Kidney epithelial cell (primary cell): ENCODE data around the gene APOC1. TPM values are rescaled to one million over a fixed set of nuclear protein-coding genes. Genes with fewer than 3 reads are reported as not detected.

Experiments used
- DNase-seq: peaks from one replicate; pipeline ENCODE4 v3.0.0-alpha.2; 2010; ENCODE audit warnings: low read depth
- H3K27me3 ChIP-seq: 2 replicates; pipeline ENCODE4 v1.6.0; 2011; ENCODE audit warnings: low read length; ENCODE audit not compliant: control insufficient read depth, insufficient read depth
- H3K36me3 ChIP-seq: 2 replicates; pipeline ENCODE4 v1.5.1; 2011; ENCODE audit warnings: low read length; ENCODE audit not compliant: control insufficient read depth, insufficient read depth
- H3K4me3 ChIP-seq: 2 replicates; pipeline ENCODE4 v1.5.1; 2011; ENCODE audit warnings: low read depth, mild to moderate bottlenecking, control low read depth, low read length
- total RNA-seq: library from RNA; depleted of rRNA; stranded (reverse); fragments of >200 nt; gene quantifications from 2 replicates; pipeline ENCODE4 v1.2.3, GENCODE V29; 2015
- TF ChIP-seq, protein P1 (sequence below): IDR thresholded peaks from 2 replicates; pipeline ENCODE4 v1.5.1; 2011; ENCODE audit warnings: mild to moderate bottlenecking, moderate library complexity, low read length, control low read depth, inconsistent platforms; ENCODE audit not compliant: insufficient read depth, poor library complexity, severe bottlenecking

The APOC1 gene
- total RNA-seq, 1 donor from 2014 or later, result 3.5 TPM

DNA sequence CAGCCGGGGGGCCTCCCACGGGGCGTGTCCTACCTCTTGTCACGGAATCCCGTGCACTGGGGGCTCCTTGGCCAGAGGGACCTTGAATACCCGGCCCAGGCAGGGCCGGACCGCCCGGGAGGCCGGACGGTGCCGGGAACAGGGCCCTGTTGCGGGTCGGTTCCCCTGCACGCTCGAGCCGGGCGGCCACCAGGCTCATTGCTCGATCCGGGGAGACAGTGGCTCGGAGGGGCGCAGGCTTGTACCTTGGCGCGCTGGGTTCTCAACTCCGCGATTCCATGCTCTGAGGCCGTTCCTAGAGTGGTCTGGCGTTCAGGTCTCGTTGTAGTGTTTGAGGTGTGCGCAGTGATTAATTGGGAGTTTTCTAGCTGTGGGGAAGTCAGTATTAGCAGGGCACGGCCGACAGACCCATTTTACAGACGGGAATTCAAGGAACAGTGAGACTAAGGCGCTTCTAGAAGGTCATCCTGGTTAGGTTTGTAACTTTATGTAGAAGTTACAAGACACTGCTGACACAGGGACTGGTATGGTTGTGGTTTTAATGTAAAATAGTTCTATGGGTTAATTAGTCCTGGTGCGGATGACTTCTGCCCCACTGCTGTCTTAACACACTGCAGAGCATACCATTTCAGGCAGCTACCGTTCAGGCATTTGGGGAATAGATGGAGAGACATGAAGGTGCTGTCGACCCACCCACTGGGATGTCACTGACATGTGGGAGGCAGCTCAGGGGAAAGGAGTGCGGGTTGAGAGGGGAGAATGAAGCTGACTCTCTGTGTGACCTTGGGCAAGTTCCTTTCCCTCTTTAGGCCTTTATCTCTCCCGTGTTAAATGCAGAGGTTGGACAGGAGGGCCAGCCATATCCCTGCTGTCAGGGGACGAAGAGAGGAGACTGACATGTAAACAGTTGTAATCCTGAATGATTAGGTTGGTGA is 41.4 kb downstream of the APOC1 start:
- no peak for DNase-seq

DNA sequence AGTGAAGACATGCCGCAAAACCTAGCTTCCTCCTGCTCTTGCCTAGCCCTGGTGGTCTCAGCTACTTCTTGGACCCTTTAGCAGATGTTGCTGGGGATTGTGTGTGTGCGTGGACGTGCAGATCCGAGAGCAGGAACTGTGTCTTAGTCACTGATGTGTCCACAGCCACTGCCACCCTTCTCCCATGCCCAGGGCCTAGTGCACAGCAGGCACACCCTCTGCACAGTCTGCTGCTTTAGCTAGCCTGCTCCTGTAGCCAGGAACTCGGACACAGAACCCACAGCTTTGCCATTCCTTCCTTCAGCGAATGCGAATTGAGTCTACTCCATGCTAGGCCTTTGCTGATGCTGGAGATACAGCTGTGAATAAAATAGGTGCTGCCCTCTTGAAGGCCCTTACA is 43.1 kb downstream of the APOC1 start:
- H3K27me3 ChIP-seq, result no peaks in the 10 kb centered on the region
- no peak for DNase-seq
- TF ChIP-seq, protein P1, sequence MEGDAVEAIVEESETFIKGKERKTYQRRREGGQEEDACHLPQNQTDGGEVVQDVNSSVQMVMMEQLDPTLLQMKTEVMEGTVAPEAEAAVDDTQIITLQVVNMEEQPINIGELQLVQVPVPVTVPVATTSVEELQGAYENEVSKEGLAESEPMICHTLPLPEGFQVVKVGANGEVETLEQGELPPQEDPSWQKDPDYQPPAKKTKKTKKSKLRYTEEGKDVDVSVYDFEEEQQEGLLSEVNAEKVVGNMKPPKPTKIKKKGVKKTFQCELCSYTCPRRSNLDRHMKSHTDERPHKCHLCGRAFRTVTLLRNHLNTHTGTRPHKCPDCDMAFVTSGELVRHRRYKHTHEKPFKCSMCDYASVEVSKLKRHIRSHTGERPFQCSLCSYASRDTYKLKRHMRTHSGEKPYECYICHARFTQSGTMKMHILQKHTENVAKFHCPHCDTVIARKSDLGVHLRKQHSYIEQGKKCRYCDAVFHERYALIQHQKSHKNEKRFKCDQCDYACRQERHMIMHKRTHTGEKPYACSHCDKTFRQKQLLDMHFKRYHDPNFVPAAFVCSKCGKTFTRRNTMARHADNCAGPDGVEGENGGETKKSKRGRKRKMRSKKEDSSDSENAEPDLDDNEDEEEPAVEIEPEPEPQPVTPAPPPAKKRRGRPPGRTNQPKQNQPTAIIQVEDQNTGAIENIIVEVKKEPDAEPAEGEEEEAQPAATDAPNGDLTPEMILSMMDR, result no peak
- no peak overlapping the region for H3K4me3 ChIP-seq
- no peaks in the 10 kb centered on the region for H3K36me3 ChIP-seq

More for the DNA sequence above, 41.4 kb downstream of the APOC1 start:
- H3K27me3 ChIP-seq, result no peaks in the 10 kb centered on the region
- TF ChIP-seq, protein P1, result no peak
- H3K36me3 ChIP-seq, result no peaks in the 10 kb centered on the region
- peak overlapping the region; percentile 94 for H3K4me3 ChIP-seq

DNA sequence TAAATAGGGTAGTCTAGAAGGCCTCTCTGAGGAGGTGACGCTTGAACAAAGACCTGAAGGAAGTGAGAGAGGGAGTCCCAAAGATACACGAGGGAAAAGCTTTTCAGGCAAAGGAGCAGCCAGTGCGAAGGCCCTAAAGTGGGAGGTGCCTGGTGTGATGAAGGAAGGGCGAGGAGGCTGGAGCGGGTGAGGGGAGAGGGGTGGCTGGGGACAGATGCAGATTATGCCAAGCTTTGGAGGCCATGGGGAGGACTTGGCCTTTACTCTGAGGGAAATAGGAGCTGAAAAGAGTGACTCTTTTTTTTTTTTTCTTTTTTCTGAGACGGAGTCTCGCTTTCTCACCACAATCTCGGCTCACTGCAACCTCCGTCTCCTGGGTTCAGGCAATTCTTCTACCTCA is 43.7 kb downstream of the APOC1 start:
- TF ChIP-seq, protein P1, result no peak
- no peak for DNase-seq
- H3K4me3 ChIP-seq, result no peak overlapping the region
- no peaks in the 10 kb centered on the region for H3K36me3 ChIP-seq
- H3K27me3 ChIP-seq, result no peaks in the 10 kb centered on the region

DNA sequence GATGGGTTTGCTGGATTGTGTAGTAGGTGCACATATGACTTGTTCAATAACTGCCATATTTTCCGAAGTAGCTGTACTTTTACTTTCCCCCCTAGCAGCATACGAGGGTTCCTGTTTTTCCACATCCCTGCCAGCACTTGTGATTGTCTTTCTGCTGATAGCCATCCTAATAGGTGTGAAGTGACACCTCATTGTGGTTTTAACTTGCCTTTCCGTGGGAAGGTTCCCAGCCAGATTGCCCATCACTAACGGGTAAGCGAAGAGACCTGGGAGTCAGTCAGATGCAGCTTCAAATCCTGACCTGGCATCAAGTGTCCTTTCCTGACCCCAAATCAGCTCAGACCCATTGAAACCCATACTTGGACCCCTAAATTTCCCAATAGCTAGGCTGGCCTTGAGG is 45.3 kb downstream of the APOC1 start:
- TF ChIP-seq, protein P1, result no peak
- no peak for DNase-seq
- Histone ChIP-seq H3K36me3 (peaks cover 2% of the 10 kb centered on the region), H3K27me3 (no peaks in the 10 kb centered on the region), H3K4me3 (no peak overlapping the region)

DNA sequence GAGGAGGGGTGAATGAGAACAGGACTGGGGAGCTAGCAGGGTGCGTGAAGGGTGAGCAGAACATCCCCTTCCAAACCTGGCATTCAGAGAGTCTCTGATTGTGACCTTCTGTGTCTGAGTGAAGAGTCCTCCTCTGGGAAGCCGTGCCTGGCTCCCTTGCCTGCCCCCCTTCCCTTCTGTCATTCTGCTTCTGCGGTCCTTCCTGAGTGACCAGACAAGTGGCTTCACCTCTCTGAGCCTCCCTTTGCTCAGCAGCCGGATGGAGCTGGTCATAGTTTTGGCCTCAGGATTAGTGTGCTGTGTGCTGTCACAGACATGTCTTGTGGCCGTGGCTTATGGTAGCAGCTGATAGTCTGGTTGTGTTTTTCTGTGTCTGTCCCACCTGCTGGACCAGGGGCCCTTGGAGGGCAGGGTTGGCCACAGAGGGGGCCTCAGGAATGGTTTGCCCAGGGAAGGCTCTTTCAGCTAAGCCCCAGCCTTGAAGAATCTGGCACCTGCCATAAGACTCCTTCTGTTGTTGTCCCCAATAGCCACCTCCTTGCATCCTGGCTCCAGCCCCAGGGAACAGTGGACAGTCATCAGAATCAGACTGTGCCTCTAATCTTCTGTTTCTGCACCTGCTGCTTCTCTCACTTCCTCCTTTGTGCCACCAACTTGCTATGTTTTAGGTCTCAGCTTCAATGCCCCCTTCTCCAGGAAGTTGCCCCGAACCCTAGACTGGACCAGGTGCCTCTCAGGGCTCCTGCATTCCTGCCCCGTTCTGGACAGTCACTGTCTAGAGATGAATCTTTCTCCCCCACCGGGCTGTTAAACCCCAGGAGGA is 46.7 kb downstream of the APOC1 start:
- peaks cover 2% of the 10 kb centered on the region for H3K36me3 ChIP-seq
- no peaks in the 10 kb centered on the region for H3K27me3 ChIP-seq
- H3K4me3 ChIP-seq, result no peak overlapping the region
- no peak for DNase-seq
- TF ChIP-seq, protein P1, result no peak
